HG03565 (cell line): ENCODE measurements around the gene ZGPAT.
"Not testable (repeated sequence)": the region's sequence is repeated elsewhere in the genome, so short reads cannot be mapped to it uniquely, and the experiment has no call there.

Source experiments
- ATAC-seq: cut with Tn5 transposase; IDR thresholded peaks from one replicate; pipeline ENCODE4 v1.9.1; 2021; ENCODE audit warnings: mild to moderate bottlenecking, moderate library complexity; ENCODE audit not compliant: unreplicated experiment

Gene ZGPAT

GRCh38 chr20:63702036-63702665, 5.7 kb upstream of the ZGPAT start:
- ATAC-seq: no peak

GRCh38 chr20:63702751-63703470, 4.9 kb upstream of the ZGPAT start:
- no peak for ATAC-seq

GRCh38 chr20:63703471-63703975, 4.3 kb upstream of the ZGPAT start:
- no peak for ATAC-seq

GRCh38 chr20:63703976-63704748, 3.7 kb upstream of the ZGPAT start:
- ATAC-seq: no peak

GRCh38 chr20:63704749-63705117, 3.1 kb upstream of the ZGPAT start:
- no peak for ATAC-seq

GRCh38 chr20:63705232-63706026, 2.4 kb upstream of the ZGPAT start:
- ATAC-seq: no peak

DNA sequence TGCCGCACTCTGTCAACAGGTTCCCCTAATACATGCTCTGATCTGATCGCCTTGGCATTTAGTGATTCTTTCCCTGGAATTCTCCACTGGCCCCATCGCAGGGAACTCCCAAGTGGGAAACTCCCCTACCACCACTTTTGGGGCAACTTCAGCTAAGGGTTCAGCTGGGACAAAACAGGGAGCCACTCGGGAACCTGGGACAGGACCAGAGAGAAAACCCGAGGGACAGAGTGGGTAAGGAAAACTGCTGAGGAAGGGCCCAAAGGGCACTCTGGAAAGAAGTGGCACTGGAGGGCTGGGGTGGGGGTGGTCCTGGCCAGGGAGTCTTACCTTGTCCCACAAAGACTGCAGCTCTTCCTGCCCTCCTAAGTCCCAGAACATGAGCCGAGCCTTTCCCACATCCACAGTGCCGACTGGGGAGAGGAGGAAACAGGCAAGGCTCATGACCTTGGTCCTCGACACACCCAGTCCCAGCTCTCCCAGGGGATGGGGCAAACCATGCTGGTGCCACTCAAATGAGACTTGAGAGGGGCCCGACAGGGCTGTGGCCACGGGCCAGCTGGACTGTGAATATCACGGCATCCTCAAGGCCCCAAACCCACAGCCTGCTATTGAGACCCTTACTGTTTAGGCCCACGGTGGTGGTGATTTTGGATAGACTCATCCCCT, 1.7 kb upstream of the ZGPAT start:
- no peak for ATAC-seq

DNA sequence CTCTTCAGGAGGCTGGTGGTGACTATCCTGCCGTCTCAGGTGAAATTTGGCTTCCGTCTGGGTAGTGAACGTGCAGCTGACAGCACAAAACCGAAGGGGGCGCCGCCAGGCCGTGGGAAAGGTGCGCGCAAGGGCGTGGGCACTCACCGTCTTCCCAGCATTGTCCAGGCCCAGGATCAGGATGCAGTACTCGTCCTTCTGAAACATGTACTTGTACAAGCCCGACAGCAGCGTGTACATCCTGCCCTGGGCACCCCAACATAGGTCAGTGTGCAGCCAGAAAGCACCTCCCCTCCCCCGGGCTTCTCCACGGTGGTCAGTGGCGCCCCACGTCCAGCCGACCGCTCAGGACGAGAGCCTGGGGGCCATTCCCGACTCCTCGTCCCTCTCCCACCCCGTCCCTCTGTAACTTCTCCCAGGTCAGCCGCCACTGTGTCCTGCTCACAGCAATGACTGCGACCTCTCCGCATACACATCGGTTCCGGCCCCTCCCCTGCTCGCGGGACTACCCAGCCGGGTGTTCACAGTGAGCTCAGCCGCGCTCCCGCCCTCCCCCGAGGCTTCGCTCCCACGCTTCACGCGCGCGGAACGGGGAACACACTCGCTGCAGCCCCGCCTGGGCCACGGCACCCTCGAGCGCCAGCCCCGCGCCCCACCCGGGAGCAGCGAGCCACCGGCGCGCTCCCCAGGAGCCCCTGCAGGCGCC, 834 bp upstream of the ZGPAT start:
- no peak for ATAC-seq

- ATAC-seq: no peak
Observed at GRCh38 chr20:63708301-63709148, 686 bp downstream of the ZGPAT start.

DNA sequence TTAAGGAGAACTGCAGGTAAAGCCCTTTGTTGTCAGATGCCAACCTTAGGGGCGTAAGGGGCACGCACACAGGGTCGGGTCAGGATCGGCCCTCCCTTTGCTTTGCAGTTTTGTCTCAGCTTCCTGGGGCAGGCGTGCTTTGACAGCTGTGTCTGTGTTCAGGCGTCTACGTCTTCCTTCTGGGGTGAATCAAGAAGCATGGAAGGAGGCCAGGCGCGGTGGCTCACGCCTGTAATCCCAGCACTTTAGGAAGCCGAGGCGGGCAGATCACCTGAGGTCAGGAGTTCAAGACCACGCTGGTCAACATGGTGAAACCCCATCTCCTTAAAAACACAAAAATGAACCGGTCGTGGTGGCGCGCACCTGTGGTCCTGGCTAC, 1.3 kb downstream of the ZGPAT start:
- ATAC-seq: no peak

DNA sequence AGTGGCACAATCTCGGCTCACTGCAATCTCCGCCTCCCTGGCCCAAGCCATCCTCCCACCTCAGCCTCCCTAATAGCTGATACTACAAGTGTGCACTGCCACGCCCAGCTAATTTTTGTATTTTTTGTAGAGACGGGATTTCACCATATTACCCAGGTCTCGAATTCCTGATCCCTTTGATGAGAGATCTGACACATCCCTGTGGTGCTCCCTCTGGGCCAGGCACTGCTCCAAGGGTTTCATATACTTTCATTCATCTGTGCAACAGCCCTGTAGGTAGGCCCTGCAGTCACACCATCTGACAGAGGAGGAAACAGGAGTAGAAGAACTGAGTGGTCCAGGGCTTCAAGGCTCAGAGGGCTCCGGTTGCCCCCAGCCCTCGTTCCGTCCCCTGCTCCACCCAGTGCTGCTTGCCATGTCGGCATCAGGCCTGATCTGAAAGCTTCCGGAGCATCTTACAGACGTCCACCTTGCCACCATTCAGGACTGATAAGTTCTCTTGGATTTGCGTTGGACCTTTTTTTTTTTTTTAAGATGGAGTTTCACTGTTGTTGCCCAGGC, 3.3 kb downstream of the ZGPAT start:
- ATAC-seq: no peak

DNA sequence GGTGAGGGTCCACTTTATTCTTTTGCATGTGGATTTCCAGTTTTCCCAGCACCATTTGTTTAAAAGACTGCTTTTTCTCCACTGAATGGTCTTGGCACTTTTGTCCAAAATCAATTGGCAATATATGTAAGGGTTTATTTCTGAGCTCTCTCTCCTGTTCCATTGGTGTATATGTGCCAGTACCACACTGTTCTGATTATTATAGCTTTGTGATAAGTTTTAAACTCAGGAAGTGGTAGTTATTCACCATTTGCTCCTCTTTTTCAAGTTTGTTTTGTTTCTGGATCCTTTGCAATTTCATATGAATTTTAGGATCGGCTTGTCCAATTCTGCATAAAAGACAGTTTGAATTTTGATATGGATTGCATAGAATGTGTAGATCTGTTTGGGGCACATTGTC, 4.4 kb downstream of the ZGPAT start:
- no peak for ATAC-seq

DNA sequence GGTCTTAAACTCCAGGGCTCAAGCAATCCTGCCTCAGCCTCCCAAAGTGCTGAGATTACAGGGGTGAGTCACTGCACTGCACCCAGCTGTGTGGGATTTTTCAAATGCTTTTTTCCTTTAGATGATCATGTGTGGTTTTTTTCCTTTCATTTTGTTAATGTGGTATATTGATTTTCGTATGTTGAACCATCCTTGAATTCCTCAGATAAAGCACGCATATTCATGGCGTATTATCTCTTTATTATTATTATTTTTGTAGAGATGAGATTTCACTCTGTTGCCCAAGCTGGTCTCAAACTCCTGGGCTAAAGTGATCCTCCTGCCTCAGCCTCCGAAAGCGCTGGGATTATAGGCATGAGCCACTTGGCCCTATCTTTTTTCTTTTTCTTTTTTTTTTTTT, 7.0 kb downstream of the ZGPAT start:
- ATAC-seq: no peak

- no peak for ATAC-seq
Observed at GRCh38 chr20:63718996-63719395, 11.2 kb downstream of the ZGPAT start.

DNA sequence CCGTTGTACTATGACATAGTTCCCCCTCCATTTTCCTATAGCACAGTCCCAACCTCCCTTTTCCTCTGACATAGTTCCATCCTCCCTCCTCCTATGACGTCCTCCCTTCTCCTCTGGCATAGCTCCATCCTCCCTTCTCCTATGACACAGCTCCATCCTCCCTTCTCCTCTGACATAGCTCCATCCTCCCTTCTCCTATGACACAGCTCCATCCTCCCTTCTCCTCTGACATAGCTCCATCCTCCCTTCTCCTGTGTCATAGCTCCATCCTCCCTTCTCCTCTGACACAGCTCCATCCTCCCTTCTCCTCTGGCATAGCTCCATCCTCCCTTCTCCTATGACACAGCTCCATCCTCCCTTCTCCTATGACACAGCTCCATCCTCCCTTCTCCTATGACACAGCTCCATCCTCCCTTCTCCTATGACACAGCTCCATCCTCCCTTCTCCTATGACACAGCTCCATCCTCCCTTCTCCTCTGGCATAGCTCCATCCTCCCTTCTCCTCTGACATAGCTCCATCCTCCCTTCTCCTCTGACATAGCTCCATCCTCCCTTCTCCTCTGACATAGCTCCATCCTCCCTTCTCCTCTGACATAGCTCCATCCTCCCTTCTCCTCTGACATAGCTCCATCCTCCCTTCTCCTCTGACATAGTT, 15.3 kb downstream of the ZGPAT start:
- ATAC-seq: not testable (repeated sequence)

GRCh38 chr20:63730189-63730733, 22.4 kb downstream of the ZGPAT start:
- not testable (repeated sequence) for ATAC-seq

GRCh38 chr20:63731410-63731809, 23.6 kb downstream of the ZGPAT start:
- ATAC-seq: no peak
